K562 (cell line): Measurements from ENCODE around the gene TTC27. TPM values are rescaled to one million over a fixed set of nuclear protein-coding genes. Genes with fewer than 3 reads are reported as not detected.

Source experiments
- ATAC-seq: fragments of 200-7000 bp; cut with Tn5 transposase; 3 replicates; pipeline ENCODE4 v1.9.1; 2020; ENCODE audit warnings: moderate library complexity
- BruUV-seq: library from RNA; stranded (reverse); fragments of 400-500 nt; replicated peaks from 2 replicates; lab custom pipeline; 2021; lab: Mats Ljungman, UMichigan
- CTCF ChIA-PET: fragments of 300-600 bp; formaldehyde crosslinking; extraction: SDS; loops from one replicate; lab custom pipeline; 2021; ENCODE audit warnings: low intra/inter-chr PET ratio; lab: Yijun Ruan, JAX
- POLR2A ChIA-PET: fragments of 300-600, 350-650 bp; sonication (Branson Sonifier 250); formaldehyde crosslinking; extraction: SDS; loops from one replicate; lab custom pipeline; 2021; ENCODE audit warnings: antibody characterized with exemption, inconsistent platforms; lab: Yijun Ruan, JAX
- DNase-seq, 4 experiments: peaks; one replicate each; pipeline versions ENCODE4 v3.0.0 to v3.0.0-alpha.2; 2011 to 2018; ENCODE audit warnings: low spot score in 3 of 4, mixed read lengths in 3 of 4; ENCODE audit errors: extremely low read depth in 1 of 4
- FAIRE-seq: peaks from 2 replicates; lab custom pipeline; 2011; peaks lifted over from hg19 to GRCh38; lab: Jason Lieb, UNC
- H2AFZ ChIP-seq: 2 replicates; pipeline ENCODE4 v1.6.0; 2011; ENCODE audit warnings: low read depth, low read length, control low read depth, inconsistent platforms
- H3K27ac ChIP-seq: fragments of 200-600 bp; 3 replicates; pipeline ENCODE4 v1.8.0; 2011; ENCODE audit warnings: low read depth, mild to moderate bottlenecking, control low read depth, inconsistent platforms, low read length, moderate library complexity, mixed read lengths; ENCODE audit errors: extremely low read depth
- H3K27me3 ChIP-seq, 2 experiments: fragments of 300-600 bp in 1 of 2; 2 replicates in 1 of 2; 3 replicates in 1 of 2; pipeline versions ENCODE4 v1.6.0 to v1.8.0; 2011; ENCODE audit warnings: inconsistent platforms in 2 of 2, low read length in 2 of 2, mild to moderate bottlenecking in 1 of 2, mixed read lengths in 1 of 2, moderate library complexity in 1 of 2; ENCODE audit not compliant: control insufficient read depth in 2 of 2, insufficient read depth in 2 of 2
- H3K36me3 ChIP-seq: fragments of 300-600 bp; 3 replicates; pipeline ENCODE4 v1.8.0; 2011; ENCODE audit warnings: mild to moderate bottlenecking, low read length, inconsistent platforms; ENCODE audit not compliant: control insufficient read depth, insufficient read depth
- H3K4me1 ChIP-seq, 2 experiments: fragments of 200-600 bp in 1 of 2; replicated peaks in 1 of 2; 2 replicates in 1 of 2; 3 replicates in 1 of 2; pipeline versions ENCODE4 v1.5.1 to v1.8.0; 2011; ENCODE audit warnings: inconsistent platforms in 2 of 2, low read length in 2 of 2, mild to moderate bottlenecking in 1 of 2, mixed read lengths in 1 of 2, moderate library complexity in 1 of 2; ENCODE audit not compliant: control insufficient read depth in 2 of 2, insufficient read depth in 2 of 2
- H3K4me2 ChIP-seq: 2 replicates; pipeline ENCODE4 v1.6.1; 2011; ENCODE audit warnings: low read length, control low read depth, inconsistent platforms, mixed read lengths; ENCODE audit not compliant: insufficient read depth
- H3K4me3 ChIP-seq: fragments of 200-600 bp; sonication (generic), shearing (Covaris generic); 2 replicates; pipeline ENCODE4 v1.5.1; 2016; ENCODE audit warnings: control low read depth, inconsistent platforms
- H3K79me2 ChIP-seq: fragments of 200-600 bp; 3 replicates; pipeline ENCODE4 v1.8.0; 2011; ENCODE audit warnings: low read length, inconsistent platforms; ENCODE audit not compliant: control insufficient read depth, insufficient read depth
- H3K9ac ChIP-seq, 2 experiments: 2 replicates each; pipeline versions ENCODE4 v1.6.0 to v1.6.1; 2011; ENCODE audit warnings: low read depth in 2 of 2, low read length in 2 of 2, control low read depth in 1 of 2, inconsistent platforms in 1 of 2, mild to moderate bottlenecking in 1 of 2, mixed read lengths in 1 of 2; ENCODE audit not compliant: insufficient read depth in 1 of 2
- H3K9me1 ChIP-seq: one replicate; pipeline ENCODE4 v1.6.0; 2011; ENCODE audit warnings: inconsistent platforms, mild to moderate bottlenecking, low read length, moderate library complexity; ENCODE audit not compliant: control insufficient read depth, insufficient read depth
- H3K9me3 ChIP-seq: replicated peaks from 2 replicates; pipeline ENCODE4 v1.5.1; 2011; ENCODE audit warnings: low read depth, low read length, inconsistent platforms; ENCODE audit not compliant: control insufficient read depth, insufficient read depth
- H4K20me1 ChIP-seq: replicated peaks from 2 replicates; pipeline ENCODE4 v1.6.1; 2011; ENCODE audit warnings: low read length, inconsistent platforms, mixed read lengths; ENCODE audit not compliant: control insufficient read depth, insufficient read depth
- HMGN3 ChIP-seq: IDR thresholded peaks from 2 replicates; pipeline ENCODE4 v1.6.1; 2011; ENCODE audit warnings: borderline replicate concordance, low read depth, mild to moderate bottlenecking, mixed read lengths, low read length; ENCODE audit not compliant: insufficient read length; ENCODE audit errors: extremely low read depth
- ILF3 ChIP-seq: fragments of 450-650 bp; IDR thresholded peaks from 2 replicates; pipeline ENCODE4 v1.6.1; 2018; ENCODE audit warnings: antibody characterized with exemption, mild to moderate bottlenecking, moderate library complexity, borderline replicate concordance
- LARP7 ChIP-seq: fragments of 450-650 bp; IDR thresholded peaks from 2 replicates; pipeline ENCODE4 v1.6.1; 2016
- MXD1 ChIP-seq: fragments of 250-450 bp; sonication (Bioruptor Pico); IDR thresholded peaks from 2 replicates; pipeline ENCODE4 v1.8.0; 2021; ENCODE audit warnings: borderline replicate concordance, mild to moderate bottlenecking, moderate library complexity; ENCODE audit not compliant: poor library complexity, severe bottlenecking
- MYC ChIP-seq, 2 experiments: fragments of 250-450 bp in 1 of 2; sonication (Bioruptor Pico) in 1 of 2; IDR thresholded peaks; 2 replicates each; pipeline versions ENCODE4 v1.5.1 to v1.6.1; 2012 to 2021; ENCODE audit warnings: low read depth in 2 of 2, borderline replicate concordance in 1 of 2, improper control_type of control experiment in 1 of 2, low read length in 1 of 2, mild to moderate bottlenecking in 1 of 2, moderate library complexity in 1 of 2
- NKRF ChIP-seq: fragments of 450-650 bp; IDR thresholded peaks from 2 replicates; pipeline ENCODE4 v1.6.1; 2016; ENCODE audit warnings: borderline replicate concordance
- PRPF4 ChIP-seq: fragments of 200-400 bp; formaldehyde crosslinking; IDR thresholded peaks from one replicate; pipeline ENCODE4 v1.6.1; 2017; ENCODE audit warnings: low read length, low read depth, mild to moderate bottlenecking; ENCODE audit not compliant: insufficient read depth, poor library complexity, severe bottlenecking
- PURB ChIP-seq: sonication (generic); formaldehyde crosslinking; IDR thresholded peaks from 2 replicates; pipeline ENCODE4 v1.9.0; 2021; ENCODE audit warnings: low read depth, mild to moderate bottlenecking, missing genetic modification reagents
- ZKSCAN1 ChIP-seq: fragments of 150-350 bp; IDR thresholded peaks from 2 replicates; pipeline ENCODE4 v1.6.1; 2016; ENCODE audit warnings: low read depth, low read length
- WGBS: fragments of 100-300 bp; shearing (Covaris generic); methylation state at CpG from one replicate; pipeline ENCODE4 v1.1.6; 2016; ENCODE audit warnings: low coverage, mixed read lengths; ENCODE audit not compliant: insufficient coverage; ENCODE audit errors: missing lambda C conversion rate; 5-methylcytosine and 5-hydroxymethylcytosine counted together
- in situ Hi-C: fragments of 300-500 bp; cut with MboI; formaldehyde crosslinking; loops from 4 replicates; pipeline ENCODE4 v1.15.0; 2018; ENCODE audit warnings: inconsistent platforms, mixed read lengths
- intact Hi-C: fragments of 100-400 bp; cut with micrococcal nuclease; formaldehyde crosslinking; loops from 2 replicates; pipeline ENCODE4 v1.14.2; 2022
- polyA plus RNA-seq, 8 experiments: library from polyadenylated mRNA; depleted of rRNA in 4 of 8; stranded (reverse) in 5 of 8; unstranded in 3 of 8; fragments of >200 nt; fragmentation: Nextera tagmentation in 2 of 8; fragmentation: Illumina TruSeq in 1 of 8; extraction: Ambion mirVana in 2 of 8; extraction: Trizol in 1 of 8; gene quantifications; 2 replicates each; pipeline versions ENCODE4 v1.2.1 to v1.2.3, GENCODE V29; 2011 to 2014; ENCODE audit warnings: inconsistent platforms in 1 of 8, missing spikeins in 1 of 8
- total RNA-seq, 7 experiments: library from RNA; depleted of rRNA in 6 of 7; stranded (reverse); fragments of >200 nt in 6 of 7; fragmentation: Illumina TruSeq in 2 of 7; extraction: Trizol in 2 of 7; gene quantifications; 2 replicates each; pipeline versions ENCODE4 v1.2.1 to v1.2.3, GENCODE V29; 2011 to 2021; ENCODE audit warnings: low replicate concordance in 1 of 7

Gene TTC27
- total and polyA plus RNA-seq, 9 of the 15 experiments (the other 6 are each of a cell fraction or from before 2014, with no cell fraction given) = 44.3 to 93.4 (median 57.3) TPM

GRCh38 chr2:32671885-32672533 lies 44.2 kb downstream of the TTC27 start:
- no peaks in the 10 kb centered on the region for H3K79me2 ChIP-seq
- POLR2A ChIA-PET = interaction anchor here (0.6 to 1.7 kb wide), 3 partner anchors 11 to 17 kb away, joined by 3 read pairs; no protein-coding TSS in a partner anchor

More at GRCh38 chr2:32671885-32672533, 44.2 kb downstream of the TTC27 start:
- DNase-seq (no peak), ATAC-seq (no peak), FAIRE-seq (no peak)
- no peaks in the 10 kb centered on the region for H3K27me3 ChIP-seq
- H3K9ac ChIP-seq = no peak overlapping the region
- 97% methylated on average over 2 of the region's 2 CpGs for WGBS
- in situ Hi-C loops = no loop called here
- H3K27ac ChIP-seq = no peak overlapping the region
- H4K20me1 ChIP-seq = no peaks in the 10 kb centered on the region
- no peak overlapping the region for H2AFZ ChIP-seq
- no peaks in the 10 kb centered on the region for H3K9me1 ChIP-seq
- H3K4me3 ChIP-seq = no peak overlapping the region
- no peak overlapping the region for H3K4me2 ChIP-seq
- H3K9me3 ChIP-seq = no peaks in the 10 kb centered on the region
- no TSS peak for BruUV-seq
- intact Hi-C loops = no loop called here
- CTCF ChIA-PET = no interaction called here
- no peak for TF ChIP-seq PURB (CRISPR knock-in tag)
- no peak for TF ChIP-seq ILF3
- no peak for TF ChIP-seq MXD1 (CRISPR knock-in tag)
- no peak for TF ChIP-seq HMGN3
- no peak for TF ChIP-seq LARP7
- no peak for TF ChIP-seq NKRF
- no peak for TF ChIP-seq MYC (IDR thresholded peaks at IDR 0.05; ENCODE audit: low read depth, low read length)
- no peak for TF ChIP-seq MYC (CRISPR knock-in tag; IDR thresholded peaks at IDR 0.05; ENCODE audit: borderline replicate concordance, low read depth)
- TF ChIP-seq ZKSCAN1 = no peak
- no peak for TF ChIP-seq PRPF4
- H3K36me3 ChIP-seq = peaks cover 46% of the 10 kb centered on the region
- no peaks in the 10 kb centered on the region for H3K4me1 ChIP-seq
